Chondrocyte (in vitro differentiated cells): ENCODE results near the gene SCN9A. TPM values are rescaled to one million over a fixed set of nuclear protein-coding genes. Genes with fewer than 3 reads are reported as not detected.

ENCODE experiments used
- DNase-seq: peaks from one replicate; pipeline ENCODE4 v3.0.0; 2021; ENCODE audit warnings: mixed read lengths, low spot score
- H3K27ac Mint-ChIP-seq: one replicate; pipeline ENCODE4 v1.8.0; 2021; ENCODE audit warnings: mild to moderate bottlenecking, moderate library complexity, mixed read lengths; ENCODE audit not compliant: unreplicated experiment
- H3K27me3 Mint-ChIP-seq: 2 replicates; pipeline ENCODE4 v1.8.0; 2021; ENCODE audit warnings: low read depth, mixed read lengths
- H3K36me3 Mint-ChIP-seq: 2 replicates; pipeline ENCODE4 v1.8.0; 2021; ENCODE audit warnings: low read depth, mixed read lengths
- H3K4me1 Mint-ChIP-seq: 2 replicates; pipeline ENCODE4 v1.8.0; 2021; ENCODE audit warnings: low read depth, mild to moderate bottlenecking, mixed read lengths
- H3K4me3 Mint-ChIP-seq: one replicate; pipeline ENCODE4 v1.8.0; 2021; ENCODE audit warnings: mild to moderate bottlenecking, moderate library complexity, mixed read lengths; ENCODE audit not compliant: unreplicated experiment
- H3K9me3 Mint-ChIP-seq: 2 replicates; pipeline ENCODE4 v1.8.0; 2021; ENCODE audit warnings: low read depth, mixed read lengths
- total RNA-seq: library from RNA; stranded (reverse); gene quantifications from 3 replicates; pipeline ENCODE4 v1.2.1, GENCODE V29; 2021
- TF ChIP-seq, protein P1 (sequence below): fragments of 200-600 bp; sonication (generic); IDR thresholded peaks from 2 replicates; pipeline ENCODE4 v1.5.0; 2021; ENCODE audit warnings: antibody characterized with exemption, mild to moderate bottlenecking, moderate library complexity

Gene SCN9A
- total RNA-seq, 1 donor from 2014 or later, result 31.0 TPM

DNA sequence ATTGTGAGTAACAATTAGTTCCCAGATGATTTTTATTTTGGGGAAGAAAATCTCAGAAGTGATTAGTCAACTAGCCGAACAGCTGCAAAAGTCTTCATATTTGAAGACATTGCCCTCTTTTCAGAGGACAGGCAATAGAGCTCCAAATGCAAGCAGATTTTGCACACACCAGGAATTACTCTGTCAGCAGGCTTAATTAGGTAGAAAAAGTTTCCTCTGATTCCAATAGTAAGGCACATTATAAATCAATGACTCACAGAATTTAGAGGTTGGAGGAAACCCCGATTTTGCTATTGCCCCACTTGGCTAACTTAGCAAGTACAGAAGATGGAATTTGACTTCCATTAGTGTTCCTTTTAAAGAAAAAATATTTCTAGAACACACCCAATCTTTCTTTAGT, 217.2 kb downstream of the SCN9A start:
- Mint-ChIP-seq H3K4me1 (peaks cover 7% of the 10 kb centered on the region), H3K4me3 (no peak overlapping the region), H3K27ac (no peak overlapping the region), H3K9me3 (no peaks in the 10 kb centered on the region), H3K27me3 (no peaks in the 10 kb centered on the region), H3K36me3 (no peaks in the 10 kb centered on the region)
- DNase-seq, result no peak
- TF ChIP-seq, protein P1, sequence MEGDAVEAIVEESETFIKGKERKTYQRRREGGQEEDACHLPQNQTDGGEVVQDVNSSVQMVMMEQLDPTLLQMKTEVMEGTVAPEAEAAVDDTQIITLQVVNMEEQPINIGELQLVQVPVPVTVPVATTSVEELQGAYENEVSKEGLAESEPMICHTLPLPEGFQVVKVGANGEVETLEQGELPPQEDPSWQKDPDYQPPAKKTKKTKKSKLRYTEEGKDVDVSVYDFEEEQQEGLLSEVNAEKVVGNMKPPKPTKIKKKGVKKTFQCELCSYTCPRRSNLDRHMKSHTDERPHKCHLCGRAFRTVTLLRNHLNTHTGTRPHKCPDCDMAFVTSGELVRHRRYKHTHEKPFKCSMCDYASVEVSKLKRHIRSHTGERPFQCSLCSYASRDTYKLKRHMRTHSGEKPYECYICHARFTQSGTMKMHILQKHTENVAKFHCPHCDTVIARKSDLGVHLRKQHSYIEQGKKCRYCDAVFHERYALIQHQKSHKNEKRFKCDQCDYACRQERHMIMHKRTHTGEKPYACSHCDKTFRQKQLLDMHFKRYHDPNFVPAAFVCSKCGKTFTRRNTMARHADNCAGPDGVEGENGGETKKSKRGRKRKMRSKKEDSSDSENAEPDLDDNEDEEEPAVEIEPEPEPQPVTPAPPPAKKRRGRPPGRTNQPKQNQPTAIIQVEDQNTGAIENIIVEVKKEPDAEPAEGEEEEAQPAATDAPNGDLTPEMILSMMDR, result no peak

DNA sequence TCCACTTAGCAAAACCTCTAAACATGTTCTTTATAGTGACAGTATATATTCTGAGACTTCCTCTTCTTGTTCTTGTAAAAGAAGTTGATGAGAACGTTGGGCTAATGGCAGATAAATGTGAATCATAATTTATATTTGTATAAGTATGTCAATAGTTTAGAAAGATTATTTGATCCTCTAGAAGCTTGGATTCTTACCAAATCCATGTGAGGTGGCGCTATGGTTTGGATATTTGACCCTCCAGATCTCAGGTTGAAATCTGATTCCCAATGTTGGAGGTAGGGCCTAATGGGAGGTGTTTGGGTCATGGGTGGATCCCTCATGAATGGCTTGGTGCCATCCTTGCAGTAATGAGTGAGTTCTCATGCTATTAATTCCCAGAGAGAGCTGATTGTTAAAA, 218.2 kb downstream of the SCN9A start:
- Mint-ChIP-seq H3K27me3 (no peaks in the 10 kb centered on the region), H3K9me3 (no peaks in the 10 kb centered on the region), H3K36me3 (no peaks in the 10 kb centered on the region), H3K4me3 (no peak overlapping the region), H3K4me1 (peaks cover 12% of the 10 kb centered on the region), H3K27ac (no peak overlapping the region)
- no peak for DNase-seq
- TF ChIP-seq, protein P1, result no peak

DNA sequence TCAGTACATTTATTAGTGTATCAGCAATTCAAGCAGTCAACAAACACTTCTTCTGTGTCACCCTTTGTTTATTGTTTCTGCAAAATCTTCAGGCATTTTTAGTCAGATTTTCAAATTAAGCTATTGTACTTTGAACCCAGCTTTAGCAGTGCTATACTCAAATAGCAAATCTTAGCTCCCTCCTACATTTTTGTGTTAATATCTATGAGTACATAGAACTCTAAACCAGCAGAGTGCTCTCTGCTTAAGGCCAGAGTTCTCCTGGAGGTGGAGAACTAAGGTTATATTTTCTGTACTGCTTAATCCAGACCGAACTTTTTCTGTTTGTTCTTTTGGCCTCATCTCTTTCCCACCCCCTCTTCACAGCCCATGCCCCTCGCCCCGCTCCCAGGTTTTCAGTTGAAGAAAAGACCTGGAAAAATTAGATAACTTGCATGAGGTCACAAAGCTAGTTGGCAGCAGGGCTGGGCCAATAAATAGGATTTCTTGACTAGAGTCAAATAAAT, 218.7 kb downstream of the SCN9A start:
- TF ChIP-seq, protein P1, result no peak
- H3K36me3 Mint-ChIP-seq, result no peaks in the 10 kb centered on the region
- no peak overlapping the region for H3K4me3 Mint-ChIP-seq
- no peak for DNase-seq
- peaks cover 12% of the 10 kb centered on the region for H3K4me1 Mint-ChIP-seq
- no peaks in the 10 kb centered on the region for H3K27me3 Mint-ChIP-seq
- H3K9me3 Mint-ChIP-seq, result no peaks in the 10 kb centered on the region
- H3K27ac Mint-ChIP-seq, result no peak overlapping the region

DNA sequence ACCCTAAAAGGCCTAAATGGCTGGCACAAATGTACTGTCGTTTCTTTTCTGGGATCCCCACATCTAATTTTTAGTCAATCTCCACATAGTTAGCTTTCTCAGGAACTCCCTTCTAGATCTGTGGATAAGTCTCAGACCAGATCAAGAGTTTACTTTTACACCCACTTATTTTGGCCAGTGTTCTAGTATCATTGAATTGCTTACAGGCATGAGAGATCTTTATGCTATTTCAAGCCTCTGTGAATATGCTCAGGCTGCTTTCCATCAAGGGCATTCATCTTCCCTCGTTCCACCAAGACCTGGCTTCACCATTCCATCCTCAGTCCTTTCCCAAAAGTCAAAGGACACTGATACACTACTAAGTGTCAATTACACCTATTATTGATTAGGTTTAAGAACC, 220.2 kb downstream of the SCN9A start:
- TF ChIP-seq, protein P1, result no peak
- H3K36me3 Mint-ChIP-seq, result no peaks in the 10 kb centered on the region
- H3K27ac Mint-ChIP-seq, result no peak overlapping the region
- DNase-seq, result no peak
- H3K9me3 Mint-ChIP-seq, result no peaks in the 10 kb centered on the region
- H3K4me3 Mint-ChIP-seq, result no peak overlapping the region
- no peaks in the 10 kb centered on the region for H3K27me3 Mint-ChIP-seq
- peaks cover 12% of the 10 kb centered on the region for H3K4me1 Mint-ChIP-seq

DNA sequence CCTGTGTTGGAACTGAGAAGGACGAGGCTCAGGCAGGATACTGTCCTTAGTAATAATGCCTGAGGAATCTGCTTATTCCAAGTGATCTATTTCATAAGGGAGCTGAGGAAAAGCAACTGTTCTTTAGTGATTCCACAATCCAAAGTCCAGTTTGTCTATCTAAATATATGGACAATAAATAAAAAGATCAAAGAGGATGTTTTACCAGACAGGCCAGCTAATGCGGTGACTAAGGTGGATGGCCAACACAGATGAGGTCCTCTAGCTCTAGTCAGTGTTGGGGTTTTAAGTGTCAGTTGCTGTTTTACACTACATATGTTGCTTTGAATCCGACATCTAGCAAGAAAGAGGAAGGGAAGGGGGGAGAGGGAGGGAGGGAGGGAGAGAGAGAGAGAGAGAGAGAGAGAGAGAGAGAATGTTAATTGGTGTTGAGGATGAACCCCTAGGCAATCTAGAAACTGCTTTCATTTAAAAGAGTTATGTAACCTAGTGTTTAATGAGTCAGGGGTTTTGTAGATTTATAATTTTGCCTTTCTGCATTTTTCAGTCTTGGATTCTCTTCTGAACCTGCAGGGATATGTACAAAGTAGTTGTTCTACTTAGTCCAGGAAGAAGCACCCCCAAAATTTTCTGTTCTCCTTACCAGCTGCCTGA, 220.9 kb downstream of the SCN9A start:
- no peak overlapping the region for H3K4me3 Mint-ChIP-seq
- H3K27ac Mint-ChIP-seq, result no peak overlapping the region
- TF ChIP-seq, protein P1, result no peak
- no peaks in the 10 kb centered on the region for H3K9me3 Mint-ChIP-seq
- no peak for DNase-seq
- H3K4me1 Mint-ChIP-seq, result peaks cover 10% of the 10 kb centered on the region
- H3K36me3 Mint-ChIP-seq, result no peaks in the 10 kb centered on the region
- no peaks in the 10 kb centered on the region for H3K27me3 Mint-ChIP-seq
